HG02938 (cell line): Measurements from ENCODE around the gene ONECUT2.
"Not testable (repeated sequence)": the region's sequence is repeated elsewhere in the genome, so short reads cannot be mapped to it uniquely, and the experiment has no call there.

Experiments
- ATAC-seq: cut with Tn5 transposase; IDR thresholded peaks from one replicate; pipeline ENCODE4 v1.9.1; 2021; ENCODE audit warnings: mild to moderate bottlenecking, moderate library complexity; ENCODE audit not compliant: unreplicated experiment

The ONECUT2 gene

DNA sequence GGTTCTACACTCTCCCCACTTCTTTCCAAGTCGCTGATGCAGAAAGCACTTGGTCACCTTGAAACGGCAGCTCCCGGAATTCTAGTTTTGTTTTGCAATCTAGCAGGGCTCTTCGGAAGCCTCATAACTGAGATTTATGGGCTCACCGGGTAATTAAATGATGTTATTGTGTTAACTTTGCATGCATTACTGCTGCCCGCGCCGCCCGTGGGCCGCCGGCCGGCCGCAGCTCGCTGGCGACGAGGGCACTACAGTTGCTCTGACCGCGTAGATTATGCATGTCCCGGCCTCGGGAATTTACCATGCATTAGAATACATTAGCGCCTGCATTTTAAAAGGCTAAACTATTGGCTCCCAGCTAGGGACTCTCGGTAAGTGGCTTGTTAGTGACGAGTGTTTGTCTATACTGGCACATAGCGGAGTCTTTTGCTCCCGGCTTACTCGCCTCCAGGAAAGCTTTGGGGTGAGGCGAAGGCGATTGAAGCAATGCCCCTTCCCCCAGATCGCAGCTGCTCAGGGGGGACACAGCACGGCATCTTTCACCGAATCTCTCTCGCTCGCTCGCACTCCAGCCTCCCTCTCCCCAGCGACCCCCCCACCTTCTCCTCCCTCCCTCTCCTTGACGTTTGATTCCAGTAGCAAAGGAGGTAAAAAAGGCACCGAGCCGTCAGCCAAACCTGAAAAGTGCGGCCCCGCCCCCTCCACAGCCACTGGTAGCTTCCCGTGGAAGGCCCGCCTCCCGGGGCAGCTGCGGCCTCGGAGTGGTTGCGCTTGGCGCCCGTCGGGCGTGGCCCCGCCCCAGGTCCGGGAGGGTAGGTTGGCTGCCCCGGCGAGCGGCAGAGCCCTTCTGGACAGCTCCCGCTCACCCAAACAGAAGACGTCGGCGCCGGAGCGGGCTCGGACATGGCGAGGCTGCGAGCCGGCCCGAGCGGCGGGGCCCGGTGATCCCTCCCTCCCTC is at the start of gene ONECUT2:
TSS of gene ONECUT2 (plus strand) at position 839 of the 959 bp plus-strand sequence. CDS start 343 bp downstream, outside the sequence.
- ATAC-seq: peak; percentile 69

DNA sequence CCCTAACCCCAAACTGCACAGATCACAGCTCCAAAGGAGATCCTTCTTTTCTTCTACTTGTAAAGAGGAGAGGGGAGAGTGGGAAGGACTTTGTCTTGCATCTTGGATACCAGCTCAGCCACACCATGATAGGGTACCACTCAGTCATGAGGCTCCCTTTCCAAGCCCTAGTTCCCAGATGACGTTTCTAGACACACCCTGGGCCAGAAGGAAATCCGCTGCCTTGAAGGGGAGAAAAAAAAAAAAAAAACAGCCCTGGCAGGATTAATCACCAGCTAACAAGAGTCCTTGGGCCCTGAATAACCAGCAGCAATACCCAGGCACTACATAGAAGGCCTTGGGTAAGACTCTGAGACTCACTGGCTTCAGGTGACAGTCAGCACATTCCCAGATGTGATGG is 45.9 kb upstream of the ONECUT2 start:
- ATAC-seq: no peak

DNA sequence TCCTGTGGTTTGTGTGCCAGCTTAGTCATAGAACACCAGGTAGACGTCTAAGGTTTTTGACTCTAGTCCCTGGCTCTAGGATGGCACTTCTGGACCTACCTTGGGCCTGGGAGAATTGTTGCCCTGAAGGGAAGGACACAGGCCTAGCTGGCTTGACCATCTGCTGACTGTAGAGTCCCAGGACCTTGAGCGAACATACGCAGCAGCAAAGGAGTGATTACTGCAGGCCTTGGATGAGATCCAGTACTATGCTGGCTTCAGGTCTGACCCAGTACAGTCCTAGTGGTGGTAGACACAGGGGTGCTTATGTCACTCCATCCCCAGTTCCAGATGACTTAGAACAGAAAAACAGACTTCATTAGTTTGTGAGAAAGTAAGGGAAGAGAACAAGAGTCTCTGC is 45.1 kb upstream of the ONECUT2 start:
- no peak for ATAC-seq

DNA sequence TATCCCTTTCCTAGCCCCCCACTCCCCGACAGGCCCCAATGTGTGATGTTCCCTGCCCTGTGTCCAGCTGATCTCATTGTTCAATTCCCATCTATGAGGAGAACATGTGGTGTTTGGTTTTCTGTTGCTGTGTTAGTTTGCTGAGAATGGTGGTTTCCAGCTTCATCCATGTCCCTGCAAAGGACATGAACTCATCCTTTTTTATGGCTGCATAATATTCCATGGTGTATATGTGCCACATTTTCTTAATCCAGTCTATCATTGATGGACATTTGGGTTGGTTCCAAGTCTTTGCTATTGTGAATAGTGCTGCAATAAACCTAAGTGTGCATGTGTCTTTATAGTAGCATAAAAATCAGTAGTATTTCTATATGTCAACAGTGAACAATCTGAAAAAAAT is 40.4 kb upstream of the ONECUT2 start:
- ATAC-seq: not testable (repeated sequence)

DNA sequence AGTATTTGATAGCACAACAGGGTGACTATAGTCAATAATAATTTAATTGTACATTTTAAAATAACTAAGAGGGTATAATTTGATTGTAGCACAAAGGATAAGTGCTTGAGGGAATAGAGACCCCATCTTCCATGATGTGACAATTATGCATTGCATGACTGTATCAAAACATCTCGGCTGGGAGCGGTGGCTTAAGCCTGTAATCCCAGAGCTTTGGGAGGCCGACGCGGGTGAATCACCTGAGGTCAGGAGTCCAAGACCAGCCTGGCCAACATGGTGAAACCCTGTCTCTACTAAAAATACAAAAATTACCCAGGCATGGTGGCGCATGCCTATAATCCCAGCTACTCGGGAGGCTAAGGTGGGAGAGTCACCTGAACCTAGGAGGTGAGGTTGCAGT is 38.3 kb upstream of the ONECUT2 start:
- ATAC-seq: not testable (repeated sequence)

DNA sequence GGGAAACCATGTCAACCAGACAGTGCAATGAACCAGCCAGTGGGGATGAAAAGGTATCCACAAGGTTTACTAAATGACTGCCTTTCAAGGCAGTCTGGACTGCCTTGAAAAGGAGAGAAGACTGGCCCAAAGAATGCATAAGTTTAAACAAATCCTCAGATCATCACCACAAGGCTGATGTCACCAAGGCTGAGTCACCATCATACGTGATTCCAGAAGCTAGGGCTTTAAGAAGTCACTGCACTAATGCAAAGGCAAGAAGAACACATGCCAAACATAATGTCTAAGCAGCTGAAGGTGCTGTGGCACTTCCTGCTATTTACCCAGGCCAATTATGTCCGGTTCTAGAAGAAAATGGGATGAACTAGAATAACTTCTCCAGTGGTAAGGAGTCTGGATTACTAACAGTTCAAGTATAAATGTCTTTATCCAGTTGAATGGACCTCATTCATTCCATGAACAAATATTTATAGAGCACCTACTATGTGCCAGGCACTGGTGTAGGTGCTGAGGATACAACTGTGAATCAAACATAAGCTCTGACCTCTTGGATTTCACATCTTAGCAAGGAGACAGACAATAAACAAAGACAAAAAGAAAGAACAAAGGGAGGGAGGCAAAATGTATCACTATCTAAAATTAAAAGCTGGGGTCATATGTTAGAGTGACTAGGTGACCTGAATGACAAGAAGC is 37.6 kb upstream of the ONECUT2 start:
- ATAC-seq: no peak

DNA sequence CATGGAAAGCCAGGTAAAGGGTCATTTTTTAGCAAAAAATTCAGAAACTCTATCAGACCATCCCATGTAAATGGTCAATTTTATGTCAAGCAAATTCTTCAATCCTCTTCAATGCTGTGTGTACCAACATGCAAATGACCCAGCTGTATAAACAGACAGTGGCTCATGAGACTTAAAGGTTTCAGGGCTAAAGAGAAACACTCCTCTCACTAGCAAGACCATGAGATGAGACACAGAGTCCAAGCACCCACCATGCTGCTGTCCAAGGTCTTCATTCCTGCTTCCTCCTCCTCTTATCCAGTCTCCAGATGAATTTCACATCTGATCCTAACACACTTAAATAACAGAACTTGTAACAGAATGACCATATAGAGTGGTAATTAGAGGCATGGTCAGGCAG is 30.8 kb upstream of the ONECUT2 start:
- no peak for ATAC-seq

DNA sequence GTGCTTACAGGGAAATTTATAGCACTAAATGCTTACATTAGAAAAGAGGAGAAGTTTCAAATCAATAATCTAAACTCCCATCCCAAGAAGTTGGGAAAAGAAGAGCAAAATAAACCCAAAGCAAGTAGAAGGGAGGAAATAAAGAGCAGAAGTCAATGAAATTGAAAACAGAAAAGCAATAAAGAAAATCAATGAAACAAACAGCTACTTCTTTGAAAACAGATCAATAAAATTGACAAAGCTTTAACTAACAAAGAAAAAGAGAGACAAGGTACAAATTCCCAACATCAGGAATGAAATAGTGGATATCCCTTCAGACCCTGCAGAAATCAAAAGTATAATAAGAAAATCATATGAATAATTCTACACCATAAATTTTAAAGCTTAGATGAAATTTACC is 25.5 kb upstream of the ONECUT2 start:
- no peak for ATAC-seq

DNA sequence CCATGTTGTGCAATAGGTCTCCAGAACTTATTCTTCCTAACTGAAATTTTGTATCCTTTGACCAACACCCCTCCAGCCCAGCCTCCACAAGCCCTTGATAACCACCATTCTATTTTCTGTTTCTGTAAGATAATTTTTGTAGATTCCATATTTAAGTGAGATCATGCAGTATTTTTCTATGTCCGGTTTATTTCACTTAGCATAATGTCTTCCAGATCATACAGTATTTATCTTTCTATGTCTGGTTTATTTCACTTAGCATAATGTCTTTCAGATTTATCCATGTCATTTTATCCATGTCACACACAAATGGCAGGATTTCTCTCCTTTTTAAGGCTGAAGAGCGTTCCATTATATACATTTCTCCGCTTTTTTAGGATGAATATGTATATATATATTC is 24.4 kb upstream of the ONECUT2 start:
- ATAC-seq: no peak

DNA sequence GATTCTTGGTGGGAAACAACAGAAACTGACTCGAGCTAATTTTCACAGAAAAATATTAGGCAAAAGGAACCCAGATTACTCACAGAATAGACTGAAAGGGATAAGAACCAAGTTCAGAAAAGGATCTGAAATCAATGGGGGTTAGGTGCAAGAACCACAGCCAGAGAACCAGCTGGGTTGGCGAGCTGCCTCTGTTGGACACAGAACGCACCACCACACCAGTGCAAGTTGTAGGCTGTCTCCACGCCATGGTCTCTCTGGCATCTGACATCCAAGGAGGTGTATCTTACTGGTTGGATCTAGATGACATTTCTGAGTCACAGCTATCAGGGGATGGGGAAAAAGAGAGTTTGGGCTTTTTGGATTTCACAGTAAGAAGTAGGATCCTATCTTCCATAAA is 18.6 kb upstream of the ONECUT2 start:
- no peak for ATAC-seq

DNA sequence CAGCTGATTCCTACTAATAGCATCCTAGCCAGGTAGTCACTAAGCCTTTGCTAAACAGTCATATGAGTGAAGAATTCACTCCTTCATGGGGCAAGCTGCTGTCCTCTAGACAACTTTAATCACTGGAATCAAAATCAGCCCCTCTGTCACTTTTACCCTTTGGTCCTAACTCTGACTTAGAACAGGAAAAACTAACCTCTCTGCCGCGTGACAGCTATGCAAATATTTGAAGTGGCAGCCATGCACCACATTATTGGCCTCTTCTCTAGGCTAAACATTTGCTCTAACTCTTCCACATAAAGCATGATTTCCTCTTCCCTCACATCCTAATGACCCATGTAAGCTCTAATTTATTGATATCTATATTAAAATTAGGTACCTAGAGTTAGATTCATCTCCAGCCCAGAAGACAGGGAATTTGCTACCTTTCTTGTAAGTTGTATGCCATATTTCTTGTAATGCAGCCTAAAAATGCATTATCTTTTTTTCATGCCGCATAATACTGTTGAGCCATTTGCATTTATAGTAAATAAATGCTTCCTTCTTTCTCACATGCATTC is 12.8 kb upstream of the ONECUT2 start:
- ATAC-seq: no peak

DNA sequence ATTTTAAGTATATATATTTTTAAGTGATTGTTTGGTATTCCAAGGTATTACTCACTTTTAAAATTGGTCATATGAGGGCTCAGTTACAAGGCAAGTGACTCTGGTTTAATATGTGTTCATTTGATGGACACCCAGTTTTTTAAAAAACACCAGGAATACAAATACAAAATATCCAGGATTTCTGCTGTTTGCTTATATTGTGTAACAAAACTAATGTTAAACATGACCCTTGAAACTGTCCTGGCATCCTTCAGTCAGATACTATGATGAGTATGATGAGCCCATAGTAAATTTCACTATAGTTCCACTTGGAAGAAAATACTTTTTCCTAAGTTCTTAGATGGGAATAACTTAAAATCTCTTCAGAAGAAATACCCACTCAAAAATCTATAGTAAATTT is 11.4 kb upstream of the ONECUT2 start:
- no peak for ATAC-seq

DNA sequence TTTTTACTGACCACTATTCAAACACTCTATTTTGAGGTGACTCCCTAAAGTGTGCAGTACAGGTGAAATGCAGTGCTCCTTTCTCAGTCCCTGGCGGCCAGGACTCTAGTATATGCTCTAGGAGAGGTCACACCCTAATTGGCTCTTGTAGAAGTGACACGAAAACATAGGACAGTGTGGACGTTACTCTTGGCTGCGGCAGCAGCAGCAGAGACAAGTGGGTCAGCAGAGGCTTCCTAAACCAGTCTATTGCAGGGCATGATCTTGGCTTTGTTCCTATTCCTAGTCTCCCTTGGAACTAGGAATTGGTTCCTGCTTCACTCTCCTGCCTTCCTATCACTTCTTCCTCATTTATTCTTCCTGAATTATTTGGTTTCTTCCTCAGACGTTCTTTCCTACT is 10.1 kb upstream of the ONECUT2 start:
- ATAC-seq: no peak

DNA sequence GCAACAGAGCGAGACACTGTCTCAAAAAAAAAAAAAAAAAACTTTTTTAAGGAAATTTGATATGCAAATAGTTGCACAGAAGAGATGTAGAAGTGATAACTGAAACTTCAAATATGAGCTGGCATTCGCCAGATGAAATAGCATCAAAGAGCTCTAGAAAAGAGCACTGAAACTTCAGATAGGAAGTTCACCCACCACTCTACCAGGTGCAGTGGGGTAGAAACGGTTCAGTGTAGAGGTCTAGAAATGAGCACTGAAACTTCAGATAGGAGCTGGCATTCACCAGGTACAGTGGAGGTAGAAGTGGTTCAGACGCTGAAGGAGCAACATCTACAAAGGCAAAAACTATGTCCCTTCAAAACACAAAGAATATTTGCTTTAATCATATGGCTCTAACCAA is 9.0 kb upstream of the ONECUT2 start:
- no peak for ATAC-seq

DNA sequence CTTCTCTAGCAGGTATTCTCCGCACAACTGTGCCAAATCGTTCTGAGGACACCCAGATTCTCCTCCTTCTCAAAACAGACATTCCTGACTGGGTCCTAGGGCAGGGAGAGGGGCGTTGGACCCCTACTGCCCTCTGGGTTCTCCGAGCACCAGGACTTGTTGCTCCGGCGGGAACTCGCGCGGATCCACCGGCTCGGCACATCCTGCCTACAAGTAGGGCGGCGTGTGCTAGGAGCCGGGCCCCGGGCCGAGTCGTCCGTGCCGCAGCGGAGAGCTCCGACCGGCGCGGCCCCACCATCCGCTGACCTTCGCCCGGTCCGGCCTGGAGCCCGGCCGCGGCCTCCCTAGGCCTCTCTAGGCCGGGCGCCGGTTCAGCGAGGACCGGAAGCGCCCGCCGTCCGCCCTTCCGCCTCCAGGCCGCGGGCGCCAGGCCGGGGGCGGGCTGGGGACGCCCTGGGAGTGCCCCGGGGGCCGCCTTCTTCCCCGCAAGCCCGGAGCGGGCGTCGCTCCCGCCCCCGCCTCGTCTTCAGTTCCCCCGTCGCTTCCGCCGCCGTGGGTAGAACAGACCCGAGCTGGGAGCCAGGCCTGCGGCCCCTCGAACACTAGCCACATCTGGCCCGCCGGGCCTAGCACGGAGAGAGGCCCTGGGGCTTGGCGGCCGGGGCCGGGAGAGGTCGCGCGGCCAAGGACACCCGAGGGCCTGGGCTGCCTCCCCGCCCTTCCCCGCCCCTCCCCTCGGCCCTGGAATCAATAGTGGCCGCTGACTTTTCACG is 7.6 kb upstream of the ONECUT2 start:
- ATAC-seq: no peak

DNA sequence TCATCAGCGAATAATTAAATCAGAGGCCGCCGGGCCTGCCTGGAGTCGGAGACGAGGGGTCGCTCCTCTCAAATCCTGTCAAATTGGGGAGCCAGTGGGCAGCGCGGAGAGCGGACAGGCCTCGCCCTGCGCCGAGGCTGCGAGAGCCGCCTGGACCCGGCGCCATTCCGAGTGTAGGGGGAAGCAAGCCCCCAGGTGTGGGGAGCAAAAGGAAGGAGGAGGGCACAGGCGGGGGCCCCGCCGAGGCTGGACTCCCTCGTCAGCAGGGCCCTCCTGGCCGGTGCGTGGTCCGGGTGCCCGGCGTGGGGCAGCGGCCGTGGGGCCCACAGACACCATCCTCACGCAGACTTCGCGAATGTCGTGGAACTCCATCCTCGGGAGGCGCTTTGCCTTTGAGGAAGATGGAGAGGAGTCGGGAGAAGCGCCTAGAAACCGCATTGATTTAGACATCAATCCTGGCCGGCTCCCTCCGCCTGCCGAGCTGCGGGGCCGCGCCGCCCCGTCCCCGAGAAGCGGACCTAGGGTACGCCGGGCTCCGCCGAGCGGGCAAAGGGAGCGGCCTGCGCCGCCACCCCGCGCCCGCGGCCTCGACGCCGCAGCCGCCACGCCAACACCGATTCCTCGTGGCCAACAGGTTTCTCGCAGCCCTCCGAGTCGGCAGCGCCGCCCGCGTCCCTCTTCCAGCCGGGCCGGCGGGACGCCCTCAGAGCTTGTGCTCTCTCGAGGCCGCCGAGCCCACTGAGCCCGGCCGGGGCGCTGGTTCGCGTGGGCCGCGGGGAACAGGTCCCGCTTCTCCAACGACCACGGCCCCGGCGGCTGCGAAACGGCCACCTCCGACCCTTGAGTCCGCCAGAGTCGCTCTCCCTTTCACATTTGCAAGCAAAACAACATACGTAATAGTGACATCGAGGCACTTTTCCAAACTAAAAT is 6.7 kb upstream of the ONECUT2 start:
- ATAC-seq: no peak

DNA sequence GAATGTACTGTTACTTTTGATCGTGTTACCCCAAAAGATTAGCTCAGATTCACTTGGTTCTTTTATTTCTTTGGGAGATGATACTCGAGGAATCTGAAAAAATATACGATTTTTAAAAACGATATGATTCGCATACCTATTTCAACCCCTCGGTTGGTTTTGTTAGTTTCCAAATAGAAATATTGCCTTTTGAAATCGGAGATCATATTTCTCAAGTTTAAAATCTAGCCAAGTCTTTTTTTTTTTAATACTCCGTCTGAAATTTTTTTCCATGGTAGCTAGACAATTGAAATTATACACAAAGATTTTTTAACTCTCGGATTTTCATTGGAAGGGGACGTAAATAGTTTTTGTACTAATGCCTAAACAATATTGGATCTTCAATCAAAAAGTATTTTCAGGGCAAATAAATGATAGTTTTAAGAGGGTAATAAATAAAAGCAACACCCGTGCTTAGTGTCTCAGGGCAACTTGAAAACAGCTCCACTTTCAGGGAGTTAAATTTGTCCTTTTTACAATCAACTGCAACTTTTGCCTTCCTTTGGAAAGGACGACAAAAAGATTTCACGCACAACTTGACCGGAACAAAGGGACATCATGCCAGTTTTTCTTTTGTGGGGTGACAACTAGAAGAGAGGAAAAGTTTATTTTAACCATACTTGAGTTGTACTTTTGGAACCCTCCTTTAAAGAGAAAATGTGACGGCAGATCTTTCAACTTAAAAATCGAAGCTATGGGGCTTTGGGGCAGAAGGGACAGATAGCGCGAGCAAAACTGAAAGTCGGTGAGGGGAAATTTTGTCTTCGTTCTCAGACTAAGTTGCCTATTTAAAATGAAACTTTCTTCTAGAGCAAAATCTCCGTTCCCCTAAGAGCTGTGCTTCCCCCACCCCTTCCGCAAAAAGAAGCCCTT is 5.8 kb upstream of the ONECUT2 start:
- ATAC-seq: no peak

DNA sequence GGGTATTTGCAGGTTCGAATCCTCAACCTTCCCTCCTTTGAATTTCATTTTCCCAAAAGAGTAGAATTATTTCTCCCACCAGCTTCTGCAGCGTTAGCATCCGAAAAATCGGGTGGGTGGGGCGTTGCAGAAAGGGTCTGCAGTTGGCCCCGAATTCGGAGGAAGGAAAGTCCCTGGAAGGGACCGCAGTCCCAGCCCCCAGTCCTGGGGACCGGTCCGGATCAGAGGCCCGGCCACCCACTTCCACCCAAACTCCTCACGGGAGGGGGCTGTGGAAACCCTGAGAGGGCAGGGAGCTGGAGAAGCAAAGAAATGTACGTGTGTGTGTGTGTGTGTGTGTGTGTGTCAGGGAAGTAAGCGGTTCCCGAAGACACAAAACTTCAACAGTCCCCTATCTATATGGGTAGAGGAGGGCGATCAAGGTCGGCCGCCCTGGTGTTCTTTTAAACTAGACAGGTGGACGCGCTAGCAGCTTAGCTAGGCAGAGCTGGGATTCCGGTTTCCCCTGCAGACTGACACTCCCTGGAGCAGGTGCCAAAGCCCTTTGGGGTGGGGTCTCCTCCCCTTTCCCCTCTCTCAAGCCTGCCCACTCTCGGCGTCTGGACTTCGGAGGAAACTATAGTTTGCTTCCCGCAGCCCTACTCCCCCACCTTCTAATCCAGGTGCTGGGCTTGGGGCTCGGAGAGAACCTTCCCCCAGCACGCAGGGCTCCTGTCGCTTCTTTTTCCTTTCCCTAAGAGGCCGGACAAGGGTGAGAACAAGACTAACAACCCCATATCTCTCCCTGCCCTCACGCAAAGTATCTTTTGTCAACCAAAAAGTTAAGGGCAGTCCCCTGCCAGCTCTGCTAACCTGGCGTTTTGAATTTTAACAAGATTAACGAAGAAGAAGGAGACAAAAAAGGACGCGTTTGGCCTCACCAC is 4.8 kb upstream of the ONECUT2 start:
- ATAC-seq: no peak
